ELR (cell line): ENCODE results near the gene CSPG4.
A peak's percentile ranks its signal among the peaks of the same experiment; 100 is the strongest.

Experiments used
- DNase-seq: peaks from one replicate; pipeline ENCODE4 v3.0.0-alpha.2; 2015; ENCODE audit warnings: low read depth

Gene CSPG4

GRCh38 chr15:75669191-75669878 lies 43.3 kb downstream of the CSPG4 start:
- peak; percentile 77 for DNase-seq

- peak; percentile 99 for DNase-seq
These were observed 45.7 kb downstream of the CSPG4 start for GRCh38 chr15:75666823-75667501.

GRCh38 chr15:75663931-75664421 lies 48.7 kb downstream of the CSPG4 start:
- DNase-seq, result no peak

- no peak for DNase-seq
These were observed 49.7 kb downstream of the CSPG4 start for GRCh38 chr15:75662823-75663519.

- no peak for DNase-seq
These were observed 50.9 kb downstream of the CSPG4 start for GRCh38 chr15:75661756-75662140.

- peak; percentile 93 for DNase-seq
These were observed 51.4 kb downstream of the CSPG4 start for GRCh38 chr15:75661100-75661755.

- no peak for DNase-seq
These were observed 52.6 kb downstream of the CSPG4 start for GRCh38 chr15:75659928-75660645.

- no peak for DNase-seq
These were observed 53.4 kb downstream of the CSPG4 start for GRCh38 chr15:75659141-75659771.

GRCh38 chr15:75656813-75657212 lies 55.8 kb downstream of the CSPG4 start:
- no peak for DNase-seq

- DNase-seq, result no peak
These were observed 56.3 kb downstream of the CSPG4 start for GRCh38 chr15:75656331-75656730.

- DNase-seq, result no peak
These were observed 56.7 kb downstream of the CSPG4 start for GRCh38 chr15:75655931-75656330.

GRCh38 chr15:75654201-75654907 lies 58.3 kb downstream of the CSPG4 start:
- no peak for DNase-seq

- no peak for DNase-seq
These were observed 59.2 kb downstream of the CSPG4 start for GRCh38 chr15:75653347-75653913.

GRCh38 chr15:75651810-75652543 lies 60.7 kb downstream of the CSPG4 start:
- DNase-seq, result no peak

- peak; percentile 72 for DNase-seq
These were observed 61.5 kb downstream of the CSPG4 start for GRCh38 chr15:75650908-75651809.

- DNase-seq, result no peak
These were observed 62.8 kb downstream of the CSPG4 start for GRCh38 chr15:75649848-75650247.

GRCh38 chr15:75649045-75649761 lies 63.4 kb downstream of the CSPG4 start:
- no peak for DNase-seq
